Measurements from ENCODE around the gene FGF16. TPM values are rescaled to one million over a fixed set of nuclear protein-coding genes. Genes with fewer than 3 reads are reported as not detected.

Gene FGF16
- total RNA-seq, 3 donors from 2014 or later, result 0.16 TPM; not detected in 2

- no peaks in the 10 kb centered on the region for H3K4me1 ChIP-seq
- no peaks in the 10 kb centered on the region for H3K36me3 ChIP-seq
- H3K27me3 ChIP-seq, result peaks cover 0 to 47% of the 10 kb centered on the region in 2 donors
- H3K27ac ChIP-seq, result no peak overlapping the region
- H3K4me3 ChIP-seq, result no peak overlapping the region
- intact Hi-C loops (cut with DNase I; ENCODE audit: low total_unique reads), result no loop called here
- DNase-seq (ENCODE audit: low spot score in 2 of 2), result no peak
- H3K9me3 ChIP-seq, result peaks cover 0 to 2% of the 10 kb centered on the region in 2 donors
- TF ChIP-seq POLR2AphosphoS5 (IDR thresholded peaks at IDR 0.05), result no peak
- TF ChIP-seq, protein P1, sequence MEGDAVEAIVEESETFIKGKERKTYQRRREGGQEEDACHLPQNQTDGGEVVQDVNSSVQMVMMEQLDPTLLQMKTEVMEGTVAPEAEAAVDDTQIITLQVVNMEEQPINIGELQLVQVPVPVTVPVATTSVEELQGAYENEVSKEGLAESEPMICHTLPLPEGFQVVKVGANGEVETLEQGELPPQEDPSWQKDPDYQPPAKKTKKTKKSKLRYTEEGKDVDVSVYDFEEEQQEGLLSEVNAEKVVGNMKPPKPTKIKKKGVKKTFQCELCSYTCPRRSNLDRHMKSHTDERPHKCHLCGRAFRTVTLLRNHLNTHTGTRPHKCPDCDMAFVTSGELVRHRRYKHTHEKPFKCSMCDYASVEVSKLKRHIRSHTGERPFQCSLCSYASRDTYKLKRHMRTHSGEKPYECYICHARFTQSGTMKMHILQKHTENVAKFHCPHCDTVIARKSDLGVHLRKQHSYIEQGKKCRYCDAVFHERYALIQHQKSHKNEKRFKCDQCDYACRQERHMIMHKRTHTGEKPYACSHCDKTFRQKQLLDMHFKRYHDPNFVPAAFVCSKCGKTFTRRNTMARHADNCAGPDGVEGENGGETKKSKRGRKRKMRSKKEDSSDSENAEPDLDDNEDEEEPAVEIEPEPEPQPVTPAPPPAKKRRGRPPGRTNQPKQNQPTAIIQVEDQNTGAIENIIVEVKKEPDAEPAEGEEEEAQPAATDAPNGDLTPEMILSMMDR (IDR thresholded peaks at IDR 0.05), result no peak
- no peak for TF ChIP-seq POLR2A (IDR thresholded peaks at IDR 0.05)
Observed at GRCh38 chrX:77415161-77415560, 32.0 kb upstream of the FGF16 start.

GRCh38 chrX:77415882-77416281, 31.3 kb upstream of the FGF16 start:
- Histone ChIP-seq H3K27me3 (peaks cover 0 to 47% of the 10 kb centered on the region in 2 donors), H3K36me3 (no peaks in the 10 kb centered on the region), H3K4me3 (no peak overlapping the region), H3K9me3 (no peaks in the 10 kb centered on the region), H3K4me1 (no peaks in the 10 kb centered on the region), H3K27ac (no peak overlapping the region)
- no peak for DNase-seq (ENCODE audit: low spot score in 2 of 2)
- TF ChIP-seq POLR2AphosphoS5 (IDR thresholded peaks at IDR 0.05), result no peak
- intact Hi-C loops (cut with DNase I; ENCODE audit: low total_unique reads), result no loop called here

DNA sequence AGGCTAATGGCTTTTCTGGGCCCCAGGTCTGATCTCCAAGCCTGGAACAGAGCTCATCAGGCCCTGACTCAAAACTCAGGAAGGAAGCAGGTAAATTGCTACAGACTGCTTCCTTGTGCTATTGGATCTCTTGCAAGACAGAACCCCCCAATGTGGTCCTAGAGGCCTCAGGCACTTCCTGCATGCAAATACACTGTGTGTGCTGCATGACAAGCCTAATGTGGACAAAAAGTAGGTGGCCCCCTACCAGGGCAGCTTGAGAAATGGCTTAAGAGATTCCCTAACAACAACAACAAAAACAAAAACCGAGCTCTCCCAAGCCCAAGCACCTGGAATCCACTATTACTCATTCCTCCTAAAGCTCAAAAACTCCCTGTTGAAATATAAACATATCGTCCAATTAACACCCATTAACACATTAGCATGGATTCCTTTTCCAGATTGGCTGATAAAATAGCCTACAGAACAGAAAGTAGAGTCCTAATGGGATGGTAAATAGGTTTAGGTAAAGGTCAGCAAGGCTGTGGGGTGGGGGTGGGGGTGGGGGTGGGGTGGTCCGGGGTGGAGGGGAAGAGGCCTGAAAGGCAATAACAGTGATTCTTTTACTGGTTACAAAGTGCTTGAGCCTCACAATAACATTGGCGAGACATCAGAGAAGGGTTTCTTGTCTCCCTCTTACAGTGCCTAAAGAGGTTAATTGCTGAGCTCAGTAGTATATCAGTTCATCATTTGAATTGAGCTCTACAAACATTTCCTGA, 24.1 kb upstream of the FGF16 start:
- H3K27me3 ChIP-seq, result peaks cover 0 to 33% of the 10 kb centered on the region in 2 donors
- H3K4me3 ChIP-seq, result no peak overlapping the region
- H3K4me1 ChIP-seq, result no peaks in the 10 kb centered on the region
- H3K27ac ChIP-seq, result no peak overlapping the region
- no peaks in the 10 kb centered on the region for H3K9me3 ChIP-seq
- TF ChIP-seq, protein P1 (IDR thresholded peaks at IDR 0.05), result no peak
- TF ChIP-seq POLR2A (IDR thresholded peaks at IDR 0.05) (no peak), POLR2AphosphoS5 (IDR thresholded peaks at IDR 0.05) (no peak)
- intact Hi-C loops (cut with DNase I; ENCODE audit: low total_unique reads), result no loop called here
- H3K36me3 ChIP-seq, result no peaks in the 10 kb centered on the region
- DNase-seq (ENCODE audit: low spot score in 2 of 2), result no peak

GRCh38 chrX:77426811-77427210, 20.4 kb upstream of the FGF16 start:
- Histone ChIP-seq H3K4me1 (no peaks in the 10 kb centered on the region), H3K27ac (no peak overlapping the region), H3K9me3 (no peaks in the 10 kb centered on the region), H3K27me3 (peaks cover 0 to 40% of the 10 kb centered on the region in 2 donors), H3K4me3 (no peak overlapping the region), H3K36me3 (no peaks in the 10 kb centered on the region)
- TF ChIP-seq, protein P1 (IDR thresholded peaks at IDR 0.05), result no peak
- no peak for DNase-seq (ENCODE audit: low spot score in 2 of 2)
- intact Hi-C loops (cut with DNase I; ENCODE audit: low total_unique reads), result no loop called here

GRCh38 chrX:77427611-77428010, 19.6 kb upstream of the FGF16 start:
- Histone ChIP-seq H3K27ac (no peak overlapping the region), H3K9me3 (no peaks in the 10 kb centered on the region), H3K27me3 (peaks cover 0 to 36% of the 10 kb centered on the region in 2 donors), H3K4me3 (no peak overlapping the region), H3K4me1 (no peaks in the 10 kb centered on the region), H3K36me3 (no peaks in the 10 kb centered on the region)
- no peak for TF ChIP-seq POLR2AphosphoS5 (IDR thresholded peaks at IDR 0.05)
- TF ChIP-seq, protein P1 (IDR thresholded peaks at IDR 0.05), result no peak
- TF ChIP-seq POLR2A (IDR thresholded peaks at IDR 0.05), result no peak
- intact Hi-C loops (cut with DNase I; ENCODE audit: low total_unique reads), result no loop called here
- no peak for DNase-seq (ENCODE audit: low spot score in 2 of 2)

Measured in breast epithelium (tissue), 4 donors.